CD4-positive, alpha-beta T cell treated with Interleukin-1 beta for 1 hour (primary cell): ENCODE measurements around the gene ZKSCAN7.
"Not testable (repeated sequence)": the region's sequence is repeated elsewhere in the genome, so short reads cannot be mapped to it uniquely, and the experiment has no call there.

Source experiments
- DNase-seq, 2 donors: peaks; one replicate each; pipeline ENCODE4 v3.0.0-alpha.2; 2020 to 2022

The ZKSCAN7 gene

DNA sequence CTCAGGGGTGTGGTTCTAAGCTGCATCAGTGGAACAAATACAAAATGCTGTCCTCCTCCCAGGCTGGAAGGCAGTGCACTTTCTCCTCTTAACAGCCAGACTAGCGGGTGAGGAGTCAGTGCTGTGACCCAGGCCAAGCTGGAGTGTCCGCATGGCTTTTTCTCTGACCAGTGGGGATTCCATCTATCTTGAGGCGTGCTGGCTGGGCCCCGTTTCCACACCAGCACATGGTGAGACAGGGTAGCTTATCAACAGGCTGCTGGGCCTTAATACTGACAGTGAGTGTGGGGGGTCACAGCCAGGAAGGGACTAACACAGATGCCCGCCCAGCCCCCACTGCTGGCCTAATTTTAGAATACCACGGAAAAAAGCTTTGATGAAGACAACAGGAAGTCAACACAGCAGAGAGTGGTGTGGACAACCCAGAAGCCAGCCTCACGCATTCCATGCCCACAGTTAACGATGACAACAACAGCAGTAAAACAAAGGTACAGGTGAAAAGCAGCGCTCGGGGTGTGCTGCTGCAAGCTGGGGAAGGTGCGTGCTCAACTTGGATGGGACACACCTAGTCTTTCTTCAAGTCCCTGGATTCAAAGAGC, 22.5 kb downstream of the ZKSCAN7 start:
- DNase-seq, result not testable (repeated sequence)

DNA sequence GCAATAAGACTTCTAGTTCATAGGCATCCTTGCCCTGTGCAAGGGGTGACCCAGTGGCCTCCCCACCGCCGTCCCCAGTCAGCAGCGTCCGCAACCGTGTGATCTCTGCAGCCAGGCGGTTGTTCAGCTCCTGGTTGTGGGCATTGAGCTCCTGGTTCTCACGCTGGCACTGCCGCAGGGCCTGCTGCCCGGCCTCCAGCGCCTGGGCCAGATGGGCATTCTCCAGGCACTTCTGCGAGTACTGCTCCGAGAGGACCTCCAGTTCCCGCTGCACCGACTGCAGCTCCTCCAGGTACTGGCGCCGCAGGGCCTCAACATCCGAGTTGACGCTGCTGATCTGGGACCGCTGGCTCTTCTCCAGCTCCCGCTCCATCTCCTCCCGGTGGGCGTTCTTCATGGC, 23.3 kb downstream of the ZKSCAN7 start:
- DNase-seq, result not testable (repeated sequence)

DNA sequence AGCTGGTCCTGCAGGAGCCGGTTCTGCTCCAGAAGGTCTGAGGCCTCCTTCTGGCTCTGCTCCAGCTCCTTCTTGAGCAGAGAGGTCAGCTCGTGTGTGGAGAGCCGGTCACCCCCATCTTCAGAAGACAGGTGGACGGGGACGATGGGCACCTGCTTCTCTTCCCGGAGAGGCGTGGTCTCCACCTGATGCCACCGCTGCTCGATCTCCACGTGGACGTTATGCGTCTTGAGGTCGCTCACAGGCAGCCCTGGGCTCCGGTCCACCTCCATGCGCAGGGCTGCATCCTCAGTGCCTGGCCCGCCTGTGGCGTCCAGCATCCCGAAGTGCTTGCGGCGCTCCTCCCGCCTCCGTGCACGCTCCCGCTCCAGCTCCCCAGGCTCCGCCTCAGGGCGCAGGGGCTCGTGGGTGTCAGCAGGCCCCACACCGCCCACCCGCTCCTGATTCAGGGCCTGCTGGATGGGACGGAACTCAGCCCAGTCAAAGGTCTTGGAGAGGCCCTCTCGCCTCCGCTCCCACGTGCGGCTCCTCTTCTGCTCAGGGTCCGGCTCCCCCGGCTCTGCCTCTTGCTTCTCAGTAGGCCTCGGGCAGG, 24.0 kb downstream of the ZKSCAN7 start:
- not testable (repeated sequence) for DNase-seq

DNA sequence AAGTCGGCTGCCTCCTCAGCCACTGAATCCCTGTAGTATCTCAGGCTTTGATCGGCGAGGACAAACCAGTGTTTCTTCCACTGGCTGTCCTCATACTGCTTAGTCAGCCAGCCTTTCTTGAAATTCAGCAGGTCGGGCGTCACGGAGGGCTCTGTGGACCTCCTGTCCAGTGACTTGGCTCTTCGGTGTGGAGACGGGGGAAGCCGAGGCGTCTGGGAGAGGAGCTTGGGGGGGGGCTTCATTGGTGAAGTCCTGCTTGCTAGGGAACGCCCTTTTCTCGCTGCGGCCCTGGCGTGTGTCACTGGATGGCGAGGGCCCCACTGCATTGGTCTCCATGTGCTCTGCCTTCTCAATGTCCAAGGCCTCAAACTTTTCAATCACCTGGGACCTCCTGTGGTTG, 24.8 kb downstream of the ZKSCAN7 start:
- not testable (repeated sequence) for DNase-seq

DNA sequence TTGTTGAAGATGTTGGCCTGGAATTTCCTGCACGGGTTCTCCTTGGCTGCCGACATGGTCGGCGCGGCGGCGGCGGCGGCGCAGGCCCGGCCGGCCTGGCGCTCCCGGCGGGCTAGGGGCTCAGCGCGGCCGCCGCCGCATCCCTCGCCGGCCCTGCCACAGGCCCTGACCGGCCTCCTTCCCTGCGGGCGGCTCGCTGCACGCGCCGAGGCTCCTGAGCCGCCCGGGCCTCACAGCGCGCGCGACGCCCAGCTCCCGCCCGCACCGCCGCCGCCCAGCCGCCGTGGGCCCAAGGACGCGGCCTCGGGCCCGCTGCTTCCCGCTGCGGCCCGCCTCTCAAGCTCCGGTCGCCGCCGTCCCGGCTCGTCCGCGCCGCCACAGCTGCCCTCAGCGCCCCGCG, 26.0 kb downstream of the ZKSCAN7 start:
- not testable (repeated sequence) for DNase-seq

DNA sequence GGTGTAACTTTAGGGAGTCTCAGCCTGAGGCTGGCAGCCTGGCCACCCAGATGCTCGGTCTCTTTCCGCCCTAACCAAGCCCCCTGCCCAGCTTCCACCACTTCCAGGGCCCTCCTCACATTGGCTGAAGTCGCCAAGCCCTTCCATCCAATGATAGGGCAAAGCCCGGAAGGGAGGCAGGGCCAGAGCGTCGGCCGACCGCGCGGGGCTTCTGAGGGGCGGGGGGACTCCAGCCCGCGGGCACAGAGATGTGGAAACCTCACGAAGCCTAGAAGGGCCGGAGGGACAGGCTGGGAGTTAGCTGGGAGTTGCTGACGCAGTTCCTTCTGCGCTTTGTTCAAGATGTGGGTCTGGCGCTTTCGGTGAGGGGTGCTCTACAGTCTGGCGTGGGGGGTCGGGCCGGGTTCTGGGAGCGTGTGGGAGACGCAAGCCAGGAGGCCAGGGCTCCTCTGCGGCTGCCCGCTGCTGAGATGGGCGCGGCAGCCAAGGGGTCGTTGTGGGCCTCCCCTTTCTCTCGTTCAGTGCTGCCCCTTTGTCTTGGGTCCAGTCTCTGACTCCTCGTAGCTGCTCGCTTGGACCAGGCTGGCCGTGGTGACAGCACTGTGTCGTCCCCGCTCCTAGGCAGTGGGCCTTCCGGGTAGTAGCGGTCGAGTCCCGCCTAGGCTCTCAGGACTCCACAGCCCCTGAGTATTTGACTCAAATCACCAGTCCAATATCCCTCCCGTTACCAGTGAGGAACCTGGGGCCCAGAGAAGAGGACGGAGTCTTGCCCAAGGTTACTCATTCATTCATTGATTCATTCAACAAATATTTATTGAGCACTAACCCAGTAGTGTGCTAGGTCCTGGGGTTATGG, 29.9 kb downstream of the ZKSCAN7 start, which contains the start of gene ZNF660:
Gene ZNF660 (plus strand): TSS at position 319 of the 856 bp plus-strand sequence. CDS start 9,230 bp downstream, outside the sequence.
- peak in 1 of 2 donors; percentile 17 for DNase-seq

DNA sequence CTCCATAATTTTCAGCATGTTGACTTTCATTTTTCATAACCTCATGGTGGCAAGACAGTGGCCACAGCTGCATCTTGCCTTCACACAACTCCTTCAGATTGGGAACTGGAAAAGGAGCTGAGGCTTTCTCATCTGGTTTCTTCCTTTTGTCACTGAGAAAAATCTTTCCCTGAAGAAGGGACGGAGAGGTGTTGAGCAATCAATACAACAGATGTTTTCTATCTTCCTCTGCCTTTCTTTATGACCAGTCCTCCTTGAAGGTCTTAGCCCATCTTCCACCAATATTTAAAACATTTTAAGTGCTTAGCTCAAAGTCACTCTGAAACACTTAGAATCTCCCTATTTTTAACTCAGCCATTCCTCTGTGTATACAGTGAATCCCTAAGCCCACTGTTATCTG, 41.6 kb downstream of the ZKSCAN7 start:
- no peak for DNase-seq

DNA sequence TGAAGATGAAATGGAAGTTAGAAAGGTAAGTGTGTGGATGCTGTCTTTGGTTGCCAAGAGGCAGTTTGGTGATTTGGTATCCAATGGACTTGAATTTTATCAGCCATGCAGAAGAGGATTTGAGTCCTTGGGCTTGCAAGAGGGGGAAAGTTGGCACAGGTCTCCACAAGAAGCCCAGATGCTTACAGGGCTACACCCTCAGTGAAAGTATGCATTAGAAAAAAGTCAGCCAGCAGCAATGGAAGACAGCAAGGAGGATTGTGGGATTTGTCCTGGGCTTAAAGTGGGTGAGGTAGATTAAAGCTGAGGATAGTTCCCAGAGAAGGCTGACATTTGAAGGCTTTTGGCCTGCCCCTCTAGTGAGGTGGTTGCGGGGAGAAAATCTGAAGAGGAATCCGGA, 46.8 kb downstream of the ZKSCAN7 start:
- no peak for DNase-seq

DNA sequence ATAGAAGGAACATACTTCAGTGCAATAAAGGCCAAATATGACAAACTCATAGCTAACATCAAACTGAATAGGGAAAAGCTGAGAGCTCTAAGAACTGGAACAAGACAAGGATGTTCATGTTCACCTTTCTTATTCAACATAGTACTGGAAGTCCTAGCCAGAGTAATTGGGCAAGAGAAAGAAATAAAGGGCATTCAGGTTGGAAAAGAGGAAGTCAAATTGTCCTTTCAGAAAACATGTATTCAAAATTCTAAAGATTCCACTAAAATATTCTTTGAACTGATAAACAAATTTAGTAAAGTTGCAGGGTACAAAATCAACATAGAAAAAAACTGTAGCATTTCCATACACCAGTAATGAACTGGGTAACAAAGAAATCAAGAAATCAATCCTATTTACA, 57.7 kb downstream of the ZKSCAN7 start:
- no peak for DNase-seq
